PC-9 (cell line): Measurements from ENCODE around the gene SSC5D. TPM values are rescaled to one million over a fixed set of nuclear protein-coding genes. Genes with fewer than 3 reads are reported as not detected.

Experiments used
- Bru-seq: library from RNA; stranded (reverse); fragments of 400-500 nt; gene quantifications from one replicate; lab custom pipeline; 2021; lab: Mats Ljungman, UMichigan
- BruChase-seq, 2 experiments: library from RNA; stranded (reverse); fragments of 400-500 nt; gene quantifications; one replicate each; lab custom pipeline; 2021; lab: Mats Ljungman, UMichigan
- BruUV-seq: library from RNA; stranded (reverse); fragments of 400-500 nt; replicated peaks from 2 replicates; lab custom pipeline; 2021; lab: Mats Ljungman, UMichigan
- CTCF ChIA-PET: fragments of 300-600 bp; sonication (Branson Sonifier 250); formaldehyde crosslinking; loops from one replicate; lab custom pipeline; 2022; ENCODE audit warnings: antibody characterized with exemption; lab: Charles Lee
- POLR2A ChIA-PET: fragments of 300-600 bp; sonication (Branson Sonifier 250); formaldehyde crosslinking; loops from one replicate; lab custom pipeline; 2022; ENCODE audit warnings: antibody characterized with exemption; ENCODE audit not compliant: unreplicated experiment; lab: Charles Lee
- DNase-seq, 2 experiments: peaks; one replicate each; pipeline versions ENCODE4 v3.0.0 to v3.0.0-alpha.2; 2015 to 2022; ENCODE audit warnings: mixed read lengths in 1 of 2
- H2AFZ ChIP-seq: fragments of 200-600 bp; sonication (generic); 2 replicates; pipeline ENCODE4 v1.8.1; 2017; ENCODE audit warnings: antibody characterized with exemption
- H3F3A ChIP-seq: fragments of 200-600 bp; sonication (generic); 2 replicates; pipeline ENCODE4 v1.8.1; 2017; ENCODE audit warnings: antibody characterized with exemption, mild to moderate bottlenecking, low read depth; ENCODE audit not compliant: insufficient read depth
- H3K27ac ChIP-seq: fragments of 200-600 bp; sonication (generic); 2 replicates; pipeline ENCODE4 v1.6.1; 2016; ENCODE audit warnings: mixed run types
- H3K27me3 ChIP-seq: fragments of 200-600 bp; sonication (generic); 2 replicates; pipeline ENCODE4 v1.6.1; 2016; ENCODE audit warnings: low read depth, mixed run types; ENCODE audit not compliant: insufficient read depth
- H3K36me3 ChIP-seq: fragments of 200-600 bp; sonication (generic); 2 replicates; pipeline ENCODE4 v1.6.1; 2016; ENCODE audit warnings: low read depth, mixed run types
- H3K4me1 ChIP-seq: fragments of 200-600 bp; sonication (generic); replicated peaks from 2 replicates; pipeline ENCODE4 v1.6.1; 2016; ENCODE audit warnings: mixed run types; ENCODE audit not compliant: insufficient read depth
- H3K4me2 ChIP-seq: fragments of 200-600 bp; sonication (generic); 2 replicates; pipeline ENCODE4 v1.6.1; 2017; ENCODE audit warnings: mixed run types
- H3K4me3 ChIP-seq: fragments of 200-600 bp; sonication (generic); 2 replicates; pipeline ENCODE4 v1.6.1; 2016; ENCODE audit warnings: mixed run types
- H3K79me2 ChIP-seq: fragments of 200-600 bp; sonication (generic); 2 replicates; pipeline ENCODE4 v1.6.1; 2017; ENCODE audit warnings: low read depth, mixed run types
- H3K9me2 ChIP-seq: fragments of 200-600 bp; sonication (generic); 2 replicates; pipeline ENCODE4 v1.8.1; 2017; ENCODE audit warnings: mild to moderate bottlenecking; ENCODE audit not compliant: insufficient read depth
- H3K9me3 ChIP-seq: fragments of 200-600 bp; sonication (generic); 2 replicates; pipeline ENCODE4 v1.8.1; 2016; ENCODE audit warnings: low read depth; ENCODE audit not compliant: insufficient read depth
- H4K20me1 ChIP-seq: fragments of 200-600 bp; sonication (generic); 2 replicates; pipeline ENCODE4 v1.8.1; 2017; ENCODE audit not compliant: insufficient read depth
- EZH2 ChIP-seq: fragments of 200-600 bp; sonication (generic); IDR thresholded peaks from 2 replicates; pipeline ENCODE4 v1.8.0; 2017; ENCODE audit warnings: antibody characterized with exemption, low read depth
- intact Hi-C: fragments of 100-400 bp; cut with micrococcal nuclease; formaldehyde crosslinking; loops from one replicate; pipeline ENCODE4 v1.10.0; 2022; ENCODE audit not compliant: unreplicated experiment
- long read RNA-seq: library from polyadenylated mRNA; stranded (forward); transcript quantifications from one replicate; pipeline ENCODE4 v2.0.0, GENCODE V29; 2022
- total RNA-seq: library from RNA; stranded (reverse); gene quantifications from 2 replicates; pipeline ENCODE4 v1.2.3, GENCODE V29; 2021
- TF ChIP-seq, protein P1 (sequence below): fragments of 200-600 bp; sonication (generic); conservative IDR thresholded peaks from 2 replicates; pipeline ENCODE4 v1.6.1; 2017; ENCODE audit warnings: mixed run types, antibody characterized with exemption, mild to moderate bottlenecking, moderate library complexity

The SSC5D gene
- total RNA-seq (3.9 and 4.8 TPM in 2 replicates), Bru-seq, nascent RNA (percentile 29 among the genes with signal in this experiment), BruChase-seq, experiment 1, labeled RNA remaining after a 2-hour chase (percentile 36 among the genes with signal in this experiment), BruChase-seq, experiment 2, labeled RNA remaining after a 6-hour chase (percentile 35 among the genes with signal in this experiment)
- long read RNA-seq, partial matches to known transcripts = 0 of 1 reads
- long read RNA-seq, other reads (novel, unspliced or antisense) = 1 of 1 reads

DNA sequence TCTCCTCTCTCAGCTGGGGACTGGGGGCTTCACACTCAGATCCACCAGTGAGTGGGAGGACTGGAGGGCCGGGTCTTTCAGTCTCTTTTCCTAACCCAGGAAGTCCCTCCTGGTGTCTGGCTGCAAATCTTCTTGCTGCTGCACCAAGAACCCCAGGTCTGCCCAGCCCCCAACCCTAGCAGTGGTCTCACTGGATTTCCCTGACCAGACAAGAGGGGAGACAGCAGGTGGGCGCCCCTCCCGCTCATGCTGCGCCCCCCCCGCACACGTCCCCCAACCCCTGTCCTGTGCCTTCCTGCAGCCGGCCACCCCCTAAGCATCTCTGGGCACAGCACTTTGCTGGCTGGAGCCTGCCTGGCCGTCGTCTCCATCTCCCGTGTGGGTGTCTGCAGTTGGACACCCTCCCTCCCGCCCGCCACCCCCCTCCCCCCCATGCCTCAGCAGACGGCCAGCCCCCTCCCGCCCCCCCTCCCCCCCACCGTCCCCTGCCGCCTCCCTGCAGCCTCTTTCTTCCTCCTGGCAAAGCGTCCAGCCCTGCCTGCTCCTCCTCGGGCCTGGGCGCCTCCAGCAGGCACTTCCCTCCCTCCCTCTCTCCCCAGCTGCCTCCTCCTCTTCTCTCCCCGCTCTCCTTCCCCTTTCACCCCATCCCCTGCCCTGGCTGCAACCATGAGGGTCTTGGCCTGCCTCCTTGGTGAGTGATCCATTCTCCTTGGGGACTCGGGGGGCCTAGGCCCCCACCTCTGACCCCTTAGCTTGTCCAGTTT, at the start of gene SSC5D:
SSC5D (plus strand) TSS at position 513 of the 764 bp plus-strand sequence; CDS start at position 667, 154 bp downstream.
- Histone ChIP-seq H3K27me3 (peaks cover 3% of the 10 kb centered on the region; the same call in 1 of the 2 replicates), H3K27ac (0 out of 2 replicates have a peak within 1 kb of the TSS, but pooled peaks have one; percentile 2), H3K9me3 (no peaks in the 10 kb centered on the region), H4K20me1 (no peaks in the 10 kb centered on the region; the same call in 1 of the 2 replicates), H3K4me3 (no peak within 1 kb of the TSS), H3K4me2 (peak within 1 kb of the TSS; percentile 41), H3K9me2 (no peaks in the 10 kb centered on the region), H3K36me3 (no peaks in the 10 kb centered on the region), H2AFZ (no peak within 1 kb of the TSS), H3K4me1 (peaks cover 21% of the 10 kb centered on the region), H3K79me2 (no peaks in the 10 kb centered on the region; the same call in 1 of the 2 replicates), H3F3A (peaks cover 22% of the 10 kb centered on the region; the same call in 1 of the 2 replicates)
- CTCF ChIA-PET = interaction anchor here (0.8 to 1.0 kb wide), 2 partner anchors 17 to 138 kb away, joined by 4 to 10 read pairs; no protein-coding TSS in a partner anchor
- POLR2A ChIA-PET = interaction anchor here (0.5 to 0.7 kb wide), 5 partner anchors 12 to 513 kb away, joined by 3 to 20 read pairs (median 5); partner anchors contain the start of gene ZNF628
- BruUV-seq = no TSS peak
- no peak for TF ChIP-seq EZH2
- TF ChIP-seq, protein P1, sequence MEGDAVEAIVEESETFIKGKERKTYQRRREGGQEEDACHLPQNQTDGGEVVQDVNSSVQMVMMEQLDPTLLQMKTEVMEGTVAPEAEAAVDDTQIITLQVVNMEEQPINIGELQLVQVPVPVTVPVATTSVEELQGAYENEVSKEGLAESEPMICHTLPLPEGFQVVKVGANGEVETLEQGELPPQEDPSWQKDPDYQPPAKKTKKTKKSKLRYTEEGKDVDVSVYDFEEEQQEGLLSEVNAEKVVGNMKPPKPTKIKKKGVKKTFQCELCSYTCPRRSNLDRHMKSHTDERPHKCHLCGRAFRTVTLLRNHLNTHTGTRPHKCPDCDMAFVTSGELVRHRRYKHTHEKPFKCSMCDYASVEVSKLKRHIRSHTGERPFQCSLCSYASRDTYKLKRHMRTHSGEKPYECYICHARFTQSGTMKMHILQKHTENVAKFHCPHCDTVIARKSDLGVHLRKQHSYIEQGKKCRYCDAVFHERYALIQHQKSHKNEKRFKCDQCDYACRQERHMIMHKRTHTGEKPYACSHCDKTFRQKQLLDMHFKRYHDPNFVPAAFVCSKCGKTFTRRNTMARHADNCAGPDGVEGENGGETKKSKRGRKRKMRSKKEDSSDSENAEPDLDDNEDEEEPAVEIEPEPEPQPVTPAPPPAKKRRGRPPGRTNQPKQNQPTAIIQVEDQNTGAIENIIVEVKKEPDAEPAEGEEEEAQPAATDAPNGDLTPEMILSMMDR = no peak
- intact Hi-C loops = no loop called here
- DNase-seq = no peak

DNA sequence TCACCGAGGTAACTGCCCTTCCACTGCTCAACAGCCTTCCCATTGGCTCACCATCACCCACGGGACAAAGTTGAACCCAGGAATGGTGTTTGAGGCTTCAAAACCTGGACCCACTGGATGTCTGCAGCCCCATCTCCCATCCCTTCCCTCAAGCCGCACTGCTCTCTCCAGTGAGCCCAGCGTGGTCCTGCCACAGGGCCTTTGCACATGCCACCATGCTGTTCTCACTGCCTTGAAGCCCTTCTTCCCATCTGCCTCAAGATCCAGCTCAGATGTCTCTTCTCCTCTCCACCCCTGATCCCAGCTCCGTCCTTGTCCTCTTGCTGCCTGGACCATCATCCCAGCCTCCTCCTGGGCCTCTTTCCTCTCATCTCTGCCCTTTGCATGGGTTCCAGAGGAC, 49.2 kb upstream of the SSC5D start:
- Histone ChIP-seq H3F3A (peaks cover 20% of the 10 kb centered on the region), H3K4me3 (no peak overlapping the region), H2AFZ (no peak overlapping the region), H3K4me2 (no peak overlapping the region), H3K79me2 (no peaks in the 10 kb centered on the region), H3K4me1 (no peaks in the 10 kb centered on the region), H3K27me3 (peaks cover 25% of the 10 kb centered on the region), H3K27ac (no peak overlapping the region), H3K36me3 (no peaks in the 10 kb centered on the region), H3K9me2 (no peaks in the 10 kb centered on the region), H4K20me1 (no peaks in the 10 kb centered on the region; the same call in 1 of the 2 replicates), H3K9me3 (no peaks in the 10 kb centered on the region)
- TF ChIP-seq, protein P1 = no peak
- TF ChIP-seq EZH2 = no peak
- CTCF ChIA-PET = no interaction called here
- POLR2A ChIA-PET = no interaction called here
- no peak for DNase-seq
- intact Hi-C loops = no loop called here
- BruUV-seq = no TSS peak

DNA sequence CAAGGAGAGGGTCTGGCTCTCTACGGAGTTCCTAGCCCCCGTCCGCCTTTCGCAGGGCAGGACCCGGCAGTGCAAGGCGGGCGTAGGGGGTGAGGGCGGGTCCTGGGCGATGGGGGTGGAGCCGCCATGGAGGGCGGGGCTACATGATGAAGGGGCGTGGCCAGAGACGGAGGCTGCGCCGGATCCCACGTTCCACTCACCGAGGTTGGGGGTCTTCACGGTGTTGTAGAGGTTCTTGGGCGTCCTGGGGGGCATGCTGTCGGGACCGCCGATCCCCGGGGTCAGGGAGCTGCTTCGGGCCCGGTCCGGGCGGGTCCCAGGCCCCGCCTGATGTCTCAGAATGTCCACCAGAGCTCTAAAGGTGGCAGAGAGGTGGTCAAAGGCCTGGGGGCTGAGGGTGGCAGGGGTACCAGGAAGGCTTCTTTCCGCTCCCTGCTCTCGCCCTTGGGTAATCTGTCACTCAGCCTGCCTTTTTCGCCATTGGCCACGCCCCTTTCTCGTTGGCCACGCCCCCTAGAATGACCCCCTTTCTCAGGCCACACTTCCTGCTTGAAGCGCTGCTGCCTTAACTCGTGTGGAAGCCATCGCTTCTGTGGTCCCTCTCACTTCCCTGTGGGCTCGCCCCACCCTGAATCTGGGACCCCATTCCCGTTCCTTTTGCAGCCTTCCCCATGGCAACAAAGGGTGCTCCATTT, 47.7 kb upstream of the SSC5D start:
- ChIA-PET POLR2A (no interaction called here), CTCF (no interaction called here)
- BruUV-seq = no TSS peak
- Histone ChIP-seq H4K20me1 (no peaks in the 10 kb centered on the region; the same call in 1 of the 2 replicates), H3F3A (peaks cover 16% of the 10 kb centered on the region), H3K4me1 (no peaks in the 10 kb centered on the region), H3K4me3 (no peak overlapping the region), H3K9me3 (no peaks in the 10 kb centered on the region), H3K79me2 (no peaks in the 10 kb centered on the region), H3K36me3 (no peaks in the 10 kb centered on the region), H3K4me2 (no peak overlapping the region), H3K9me2 (no peaks in the 10 kb centered on the region), H3K27ac (no peak overlapping the region), H2AFZ (no peak overlapping the region), H3K27me3 (peaks cover 40% of the 10 kb centered on the region)
- TF ChIP-seq EZH2 = no peak
- TF ChIP-seq, protein P1 = no peak
- no peak for DNase-seq
- intact Hi-C loops = no loop called here
